Kidney (tissue), 14 donors: ENCODE data around the gene ATP6V1A. TPM values are rescaled to one million over a fixed set of nuclear protein-coding genes. Genes with fewer than 3 reads are reported as not detected.

Source experiments
- DNase-seq, 5 donors: peaks; one replicate each; pipeline ENCODE4 v3.0.0-alpha.2; 2013 to 2020
- FAIRE-seq: peaks from 2 replicates; lab custom pipeline; 2012; peaks lifted over from hg19 to GRCh38; lab: Jason Lieb, UNC
- H3K27ac ChIP-seq, 2 donors: one replicate each; pipeline ENCODE4 v1.7.0; 2013; ENCODE audit warnings: low read depth in 2 of 2, low read length in 2 of 2, inconsistent platforms in 1 of 2
- H3K27me3 ChIP-seq: one replicate; pipeline ENCODE4 v1.7.1; 2013; ENCODE audit warnings: low read length, inconsistent platforms; ENCODE audit not compliant: control insufficient read depth, insufficient read depth
- H3K36me3 ChIP-seq, 3 donors: one replicate each; pipeline versions ENCODE4 v1.7.0 to v1.7.1; 2013; ENCODE audit warnings: low read length in 3 of 3, control low read depth in 1 of 3, inconsistent platforms in 1 of 3; ENCODE audit not compliant: insufficient read depth in 3 of 3, control insufficient read depth in 2 of 3
- H3K4me1 ChIP-seq, 3 donors: one replicate each; pipeline versions ENCODE4 v1.7.0 to v1.7.1; 2013; ENCODE audit warnings: low read length in 3 of 3, inconsistent platforms in 1 of 3, low read depth in 1 of 3; ENCODE audit not compliant: control insufficient read depth in 2 of 3, insufficient read depth in 2 of 3
- H3K4me3 ChIP-seq, 3 donors: one replicate each; pipeline versions ENCODE4 v1.7.0 to v1.8.1; 2013; ENCODE audit warnings: low read length in 3 of 3, control low read depth in 1 of 3, inconsistent platforms in 1 of 3
- H3K9ac ChIP-seq, 3 donors: one replicate each; pipeline versions ENCODE4 v1.7.0 to v1.7.1; 2013; ENCODE audit warnings: low read length in 3 of 3, control low read depth in 1 of 3, inconsistent platforms in 1 of 3
- H3K9me3 ChIP-seq, 3 donors: one replicate each; pipeline versions ENCODE4 v1.7.0 to v1.7.1; 2013; ENCODE audit warnings: low read length in 3 of 3, control low read depth in 1 of 3, inconsistent platforms in 1 of 3; ENCODE audit not compliant: control insufficient read depth in 2 of 3, insufficient read depth in 1 of 3
- CTCF ChIP-seq: IDR thresholded peaks from 3 replicates; pipeline ENCODE4 v1.5.1; 2012; ENCODE audit warnings: mild to moderate bottlenecking, moderate library complexity, borderline replicate concordance; ENCODE audit not compliant: insufficient read depth; ENCODE audit errors: extremely low read depth
- intact Hi-C: fragments of 100-400 bp; cut with DNase I; formaldehyde crosslinking; loops from one replicate; pipeline ENCODE4 v1.11.1; 2022
- polyA plus RNA-seq: library from polyadenylated mRNA; stranded (reverse); fragments of 350-450 nt; fragmentation: Illumina TruSeq; extraction: RNeasy Lipid Tissue Mini Kit (QIAGEN cat#74804); gene quantifications from one replicate; pipeline ENCODE4 v1.2.3, GENCODE V29; 2014; ENCODE audit warnings: low read depth, low replicate concordance; ENCODE audit not compliant: insufficient read depth
- total RNA-seq: library from RNA; stranded (reverse); fragmentation: NEBNext Ultra II Directional; extraction: Animal tissue kit (Norgen Biotek cat#: 25700); gene quantifications from one replicate; pipeline ENCODE4 v1.2.1, GENCODE V29; 2021
- donor health status: control.
- donor health status: control.
- donor health status: control.
- donor health status: control.
- donor health status: control.
- donor health status: DM: yes; HTN: yes; CAD: no.
- donor health status: Normal renal cell carcinoma (clear cell type).

The ATP6V1A gene
- total and polyA plus RNA-seq, 2 donors from 2014 or later, result 87.1 to 172 TPM

GRCh38 chr3:113731694-113732093 lies 15.1 kb upstream of the ATP6V1A start:
- Histone ChIP-seq H3K9ac (no peak overlapping the region), H3K4me1 (peaks cover 0 to 5% (median 0%) of the 10 kb centered on the region in 3 donors), H3K27ac (no peak overlapping the region), H3K27me3 (no peaks in the 10 kb centered on the region), H3K4me3 (no peak overlapping the region), H3K9me3 (no peaks in the 10 kb centered on the region), H3K36me3 (no peaks in the 10 kb centered on the region)
- no peak for TF ChIP-seq CTCF
- no peak for DNase-seq
- intact Hi-C loops, result no loop called here
- FAIRE-seq, result no peak

- peak; percentile 84 for FAIRE-seq
- H3K4me3 ChIP-seq, result no peak overlapping the region
- no peaks in the 10 kb centered on the region for H3K27me3 ChIP-seq
- TF ChIP-seq CTCF, result peak; percentile 74
- no peak overlapping the region for H3K27ac ChIP-seq
- H3K9me3 ChIP-seq, result no peaks in the 10 kb centered on the region
- intact Hi-C loops, result no loop called here
- peak in 3 of 5 donors; percentile 19 to 80 (median 69) for DNase-seq
- no peak overlapping the region for H3K9ac ChIP-seq
- no peaks in the 10 kb centered on the region for H3K36me3 ChIP-seq
- H3K4me1 ChIP-seq, result peaks cover 0 to 9% (median 3%) of the 10 kb centered on the region in 3 donors
Observed at GRCh38 chr3:113736548-113737089, 10.2 kb upstream of the ATP6V1A start.

GRCh38 chr3:113741086-113741485 lies 5.7 kb upstream of the ATP6V1A start:
- no peaks in the 10 kb centered on the region for H3K27me3 ChIP-seq
- TF ChIP-seq CTCF, result no peak
- H3K36me3 ChIP-seq, result no peaks in the 10 kb centered on the region
- DNase-seq (no peak), FAIRE-seq (no peak)
- intact Hi-C loops, result no loop called here
- no peak overlapping the region for H3K4me3 ChIP-seq
- H3K9ac ChIP-seq, result peak overlapping the region in 1 of 3 donors; percentile 58
- H3K4me1 ChIP-seq, result peaks cover 0 to 10% (median 6%) of the 10 kb centered on the region in 3 donors
- no peaks in the 10 kb centered on the region for H3K9me3 ChIP-seq
- no peak overlapping the region for H3K27ac ChIP-seq

GRCh38 chr3:113741620-113742019 lies 5.2 kb upstream of the ATP6V1A start:
- FAIRE-seq (no peak), DNase-seq (no peak)
- Histone ChIP-seq H3K9me3 (no peaks in the 10 kb centered on the region), H3K4me3 (no peak overlapping the region), H3K27me3 (no peaks in the 10 kb centered on the region), H3K4me1 (peaks cover 0 to 10% (median 6%) of the 10 kb centered on the region in 3 donors), H3K9ac (no peak overlapping the region), H3K36me3 (no peaks in the 10 kb centered on the region), H3K27ac (no peak overlapping the region)
- intact Hi-C loops, result no loop called here
- no peak for TF ChIP-seq CTCF
